Measurements from ENCODE around the gene KNCN. TPM values are rescaled to one million over a fixed set of nuclear protein-coding genes. Genes with fewer than 3 reads are reported as not detected.

Gene KNCN
- total RNA-seq, 2 experiments from 2014 or later, result not detected

- DNase-seq, result no peak
- Histone ChIP-seq H3K9me3 (ENCODE audit: control insufficient read depth in 1 of 2, insufficient read depth in 1 of 2, low read length in 2 of 2) (no peaks in the 10 kb centered on the region), H3K27ac (ENCODE audit: low read depth in 1 of 2, low read length in 2 of 2) (no peak overlapping the region), H3K36me3 (ENCODE audit: insufficient read depth, low read length) (no peaks in the 10 kb centered on the region), H3K27me3 (ENCODE audit: control insufficient read depth in 1 of 2, insufficient read depth in 2 of 2, low read length in 2 of 2) (peaks cover 6 to 10% of the 10 kb centered on the region in 2 experiments), H3K4me3 (ENCODE audit: low read length) (no peak overlapping the region), H3K4me1 (ENCODE audit: insufficient read depth, low read length) (peaks cover 12% of the 10 kb centered on the region)
- Mint-ChIP-seq H3K27me3 (peaks cover 34% of the 10 kb centered on the region), H3K9me3 (no peaks in the 10 kb centered on the region), H3K4me3 (peak overlapping the region; percentile 48), H3K4me1 (ENCODE audit: low read depth) (peaks cover 5% of the 10 kb centered on the region), H3K27ac (no peak overlapping the region), H3K36me3 (ENCODE audit: low read depth) (no peaks in the 10 kb centered on the region)
- intact Hi-C loops (cut with DNase I, micrococcal nuclease), result loop anchor here (1.0 to 10.0 kb wide), 2 partner anchors 73 to 193 kb away; partner anchors contain the start of gene MKNK1 (in 1 of the 2)
- ChIA-PET POLR2A (no interaction called here), CTCF (interaction anchor here (1.2 to 1.5 kb wide), 2 partner anchors 72 to 85 kb away, joined by 4 to 6 read pairs; partner anchors contain the start of gene MKNK1)
- no peak for ATAC-seq (ENCODE audit: poor library complexity)
- TF ChIP-seq CTCF (IDR thresholded peaks at IDR 0.05), result no peak
Observed at GRCh38 chr1:46532095-46532494, 19.4 kb downstream of the KNCN start.

GRCh38 chr1:46530791-46531409, 20.5 kb downstream of the KNCN start:
- Histone ChIP-seq H3K36me3 (ENCODE audit: insufficient read depth, low read length) (no peaks in the 10 kb centered on the region), H3K27ac (ENCODE audit: low read depth in 1 of 2, low read length in 2 of 2) (no peak overlapping the region), H3K4me3 (ENCODE audit: low read length) (no peak overlapping the region), H3K27me3 (ENCODE audit: control insufficient read depth in 1 of 2, insufficient read depth in 2 of 2, low read length in 2 of 2) (peaks cover 6 to 11% of the 10 kb centered on the region in 2 experiments), H3K9me3 (ENCODE audit: control insufficient read depth in 1 of 2, insufficient read depth in 1 of 2, low read length in 2 of 2) (no peaks in the 10 kb centered on the region), H3K4me1 (ENCODE audit: insufficient read depth, low read length) (peaks cover 12% of the 10 kb centered on the region)
- Mint-ChIP-seq H3K27me3 (peaks cover 37% of the 10 kb centered on the region), H3K36me3 (ENCODE audit: low read depth) (no peaks in the 10 kb centered on the region), H3K27ac (no peak overlapping the region), H3K4me3 (peak overlapping the region; percentile 42), H3K4me1 (ENCODE audit: low read depth) (peaks cover 5% of the 10 kb centered on the region), H3K9me3 (no peaks in the 10 kb centered on the region)
- POLR2A ChIA-PET, result interaction anchor here (0.7 kb wide), 1 partner anchor 73 kb away, joined by 3 read pairs; the partner anchor contains the start of gene MKNK1
- DNase-seq (no peak), ATAC-seq (ENCODE audit: poor library complexity) (no peak)
- intact Hi-C loops (cut with DNase I, micrococcal nuclease), result loop anchor here in 1 of 2 experiments (10.0 kb wide), 1 partner anchor 74 kb away; the partner anchor contains the start of gene MKNK1
- CTCF ChIA-PET, result no interaction called here
- TF ChIP-seq CTCF (IDR thresholded peaks at IDR 0.05), result no peak

GRCh38 chr1:46530311-46530710, 21.1 kb downstream of the KNCN start:
- H3K27me3 Mint-ChIP-seq, result peaks cover 42% of the 10 kb centered on the region
- ChIA-PET CTCF (interaction anchor here (1.3 kb wide), 1 partner anchor 195 kb away, joined by 3 read pairs; no protein-coding TSS in a partner anchor), POLR2A (interaction anchor here (0.7 kb wide), 1 partner anchor 74 kb away, joined by 3 read pairs; the partner anchor contains the start of gene MKNK1)
- DNase-seq (no peak), ATAC-seq (ENCODE audit: poor library complexity) (no peak)
- peaks cover 12% of the 10 kb centered on the region for H3K4me1 ChIP-seq (ENCODE audit: insufficient read depth, low read length)
- H3K27ac Mint-ChIP-seq, result no peak overlapping the region
- no peaks in the 10 kb centered on the region for H3K36me3 ChIP-seq (ENCODE audit: insufficient read depth, low read length)
- H3K36me3 Mint-ChIP-seq (ENCODE audit: low read depth), result no peaks in the 10 kb centered on the region
- TF ChIP-seq CTCF (IDR thresholded peaks at IDR 0.05), result no peak
- H3K9me3 ChIP-seq (ENCODE audit: control insufficient read depth in 1 of 2, insufficient read depth in 1 of 2, low read length in 2 of 2), result no peaks in the 10 kb centered on the region
- peaks cover 5% of the 10 kb centered on the region for H3K4me1 Mint-ChIP-seq (ENCODE audit: low read depth)
- H3K4me3 Mint-ChIP-seq, result no peak overlapping the region
- H3K9me3 Mint-ChIP-seq, result no peaks in the 10 kb centered on the region
- no peak overlapping the region for H3K27ac ChIP-seq (ENCODE audit: low read depth in 1 of 2, low read length in 2 of 2)
- intact Hi-C loops (cut with DNase I, micrococcal nuclease), result loop anchor here in 1 of 2 experiments (10.0 kb wide), 1 partner anchor 74 kb away; the partner anchor contains the start of gene MKNK1
- no peak overlapping the region for H3K4me3 ChIP-seq (ENCODE audit: low read length)
- H3K27me3 ChIP-seq (ENCODE audit: control insufficient read depth in 1 of 2, insufficient read depth in 2 of 2, low read length in 2 of 2), result peaks cover 6 to 13% of the 10 kb centered on the region in 2 experiments
